BJ (cell line): Measurements from ENCODE around the gene COPG1. TPM values are rescaled to one million over a fixed set of nuclear protein-coding genes. Genes with fewer than 3 reads are reported as not detected.
"Not testable (repeated sequence)": the region's sequence is repeated elsewhere in the genome, so short reads cannot be mapped to it uniquely, and the experiment has no call there.

Experiments used
- CTCF ChIA-PET: fragments of 350-600 bp; formaldehyde crosslinking; extraction: SDS; loops from one replicate; lab custom pipeline; 2021; ENCODE audit warnings: antibody characterized with exemption, inconsistent platforms; lab: Yijun Ruan, JAX
- POLR2A ChIA-PET: fragments of 300-600 bp; sonication (Branson Sonifier 250); formaldehyde crosslinking; extraction: SDS; loops from one replicate; lab custom pipeline; 2021; ENCODE audit warnings: antibody characterized with exemption; lab: Charles Lee
- DNase-seq: peaks from one replicate; pipeline ENCODE4 v3.0.0-alpha.2; 2011; ENCODE audit warnings: low read depth
- H3K27me3 ChIP-seq: 2 replicates; pipeline ENCODE4 v1.6.0; 2011; ENCODE audit warnings: low read length; ENCODE audit not compliant: control insufficient read depth, insufficient read depth
- H3K36me3 ChIP-seq: 2 replicates; pipeline ENCODE4 v1.5.1; 2011; ENCODE audit warnings: low read length; ENCODE audit not compliant: control insufficient read depth, insufficient read depth
- H3K4me3 ChIP-seq: 2 replicates; pipeline ENCODE4 v1.5.1; 2011; ENCODE audit warnings: low read depth, mild to moderate bottlenecking, control low read depth, low read length
- CTCF ChIP-seq: IDR thresholded peaks from 2 replicates; pipeline ENCODE4 v1.5.1; 2011; ENCODE audit warnings: low read depth, mild to moderate bottlenecking, control low read depth, inconsistent platforms, low read length, moderate library complexity; ENCODE audit not compliant: insufficient read depth
- polyA plus RNA-seq: library from polyadenylated mRNA; depleted of rRNA; stranded (reverse); fragments of >200 nt; gene quantifications from 2 replicates; pipeline ENCODE4 v1.2.3, GENCODE V29; 2011

Gene COPG1
- polyA plus RNA-seq, 1 experiment, result 220 TPM

- DNase-seq, result no peak
- ChIA-PET POLR2A (interaction anchor here (0.5 to 0.9 kb wide), 2 partner anchors 11 to 35 kb away, joined by 3 to 6 read pairs; partner anchors contain the start of gene COPG1), CTCF (interaction anchor here (0.6 to 2.0 kb wide), 4 partner anchors 15 to 290 kb away, joined by 3 to 6 read pairs (median 4); a partner anchor contains a TSS)
- H3K27me3 ChIP-seq, result no peaks in the 10 kb centered on the region
- H3K36me3 ChIP-seq, result peaks cover 65% of the 10 kb centered on the region
- H3K4me3 ChIP-seq, result no peak overlapping the region
- TF ChIP-seq CTCF, result no peak
These were observed 11.2 kb downstream of the COPG1 start for GRCh38 chr3:129260606-129261005.

GRCh38 chr3:129261894-129262293 is 12.5 kb downstream of the COPG1 start:
- CTCF ChIA-PET, result interaction anchor here (1.2 to 2.0 kb wide), 2 partner anchors 54 to 292 kb away, joined by 5 to 6 read pairs; a partner anchor contains a TSS
- Histone ChIP-seq H3K4me3 (no peak overlapping the region), H3K27me3 (no peaks in the 10 kb centered on the region), H3K36me3 (peaks cover 58% of the 10 kb centered on the region)
- DNase-seq, result no peak
- TF ChIP-seq CTCF, result no peak
- POLR2A ChIA-PET, result no interaction called here

GRCh38 chr3:129263161-129263910 is 13.9 kb downstream of the COPG1 start:
- Histone ChIP-seq H3K4me3 (no peak overlapping the region), H3K36me3 (peaks cover 52% of the 10 kb centered on the region), H3K27me3 (no peaks in the 10 kb centered on the region)
- DNase-seq, result no peak
- ChIA-PET CTCF (no interaction called here), POLR2A (no interaction called here)
- no peak for TF ChIP-seq CTCF

GRCh38 chr3:129264994-129265393 is 15.6 kb downstream of the COPG1 start:
- DNase-seq, CTCF ChIA-PET, H3K27me3 ChIP-seq, POLR2A ChIA-PET, H3K4me3 ChIP-seq: not testable (repeated sequence)
- H3K36me3 ChIP-seq, result peaks cover 56% of the 10 kb centered on the region

- Histone ChIP-seq H3K36me3 (peaks cover 44% of the 10 kb centered on the region), H3K27me3 (no peaks in the 10 kb centered on the region), H3K4me3 (no peak overlapping the region)
- no peak for TF ChIP-seq CTCF
- ChIA-PET CTCF (interaction anchor here (1.2 to 1.9 kb wide), 4 partner anchors 13 to 213 kb away, joined by 3 to 7 read pairs (median 5); no protein-coding TSS in a partner anchor), POLR2A (no interaction called here)
- no peak for DNase-seq
These were observed 17.2 kb downstream of the COPG1 start for GRCh38 chr3:129266651-129267050.
